ENCODE measurements around the gene STIM1. TPM values are rescaled to one million over a fixed set of nuclear protein-coding genes. Genes with fewer than 3 reads are reported as not detected.

The STIM1 gene
- total RNA-seq, 1 experiment from 2014 or later = 55.1 TPM

DNA sequence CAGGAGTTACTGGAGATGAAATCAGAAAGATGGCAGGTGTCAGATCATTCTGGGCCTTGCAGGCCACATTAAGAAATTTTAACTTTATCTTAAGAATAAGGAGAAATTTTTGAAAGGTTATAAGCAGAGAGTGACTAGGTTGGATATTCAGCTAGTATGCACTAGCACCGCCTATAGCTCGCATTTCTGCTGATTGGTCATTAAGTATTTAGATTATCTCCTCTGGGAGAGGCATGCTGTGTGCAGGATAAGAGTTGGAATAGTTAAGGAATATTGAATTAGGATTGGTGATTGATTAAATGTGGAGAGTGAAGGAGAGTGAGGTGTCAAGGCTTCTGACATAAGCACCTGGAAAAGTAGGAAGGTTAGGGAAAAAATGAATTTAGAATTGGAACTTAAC is 100.6 kb downstream of the STIM1 start:
- H3K36me3 ChIP-seq (ENCODE audit: control insufficient read depth, insufficient read depth, low read length) = no peaks in the 10 kb centered on the region
- H3K4me1 ChIP-seq = peaks cover 6% of the 10 kb centered on the region; the same call in 1 of the 2 replicates
- no peak overlapping the region for H3K4me3 ChIP-seq (ENCODE audit: low read depth, low read length)
- DNase-seq = no peak
- H3K9me3 ChIP-seq = no peaks in the 10 kb centered on the region
- peaks cover 13% of the 10 kb centered on the region for H3K4me1 Mint-ChIP-seq (ENCODE audit: low read depth, unreplicated experiment)
- no peak overlapping the region for H3K27ac Mint-ChIP-seq (ENCODE audit: unreplicated experiment)
- no peaks in the 10 kb centered on the region for H3K27me3 ChIP-seq (replicated peaks; ENCODE audit: control insufficient read depth, insufficient read depth, low read length)
- ChIA-PET POLR2A (no interaction called here), CTCF (no interaction called here)
- no TSS peak for BruUV-seq (replicated peaks)
- H3K9me3 Mint-ChIP-seq (ENCODE audit: unreplicated experiment) = no peaks in the 10 kb centered on the region
- H3K36me3 Mint-ChIP-seq (ENCODE audit: insufficient read depth, unreplicated experiment) = no peaks in the 10 kb centered on the region
- intact Hi-C loops (cut with micrococcal nuclease; ENCODE audit: unreplicated experiment) = loop anchor here (10.0 kb wide), 1 partner anchor 119 kb away; no protein-coding TSS in a partner anchor
- TF ChIP-seq, protein P1, sequence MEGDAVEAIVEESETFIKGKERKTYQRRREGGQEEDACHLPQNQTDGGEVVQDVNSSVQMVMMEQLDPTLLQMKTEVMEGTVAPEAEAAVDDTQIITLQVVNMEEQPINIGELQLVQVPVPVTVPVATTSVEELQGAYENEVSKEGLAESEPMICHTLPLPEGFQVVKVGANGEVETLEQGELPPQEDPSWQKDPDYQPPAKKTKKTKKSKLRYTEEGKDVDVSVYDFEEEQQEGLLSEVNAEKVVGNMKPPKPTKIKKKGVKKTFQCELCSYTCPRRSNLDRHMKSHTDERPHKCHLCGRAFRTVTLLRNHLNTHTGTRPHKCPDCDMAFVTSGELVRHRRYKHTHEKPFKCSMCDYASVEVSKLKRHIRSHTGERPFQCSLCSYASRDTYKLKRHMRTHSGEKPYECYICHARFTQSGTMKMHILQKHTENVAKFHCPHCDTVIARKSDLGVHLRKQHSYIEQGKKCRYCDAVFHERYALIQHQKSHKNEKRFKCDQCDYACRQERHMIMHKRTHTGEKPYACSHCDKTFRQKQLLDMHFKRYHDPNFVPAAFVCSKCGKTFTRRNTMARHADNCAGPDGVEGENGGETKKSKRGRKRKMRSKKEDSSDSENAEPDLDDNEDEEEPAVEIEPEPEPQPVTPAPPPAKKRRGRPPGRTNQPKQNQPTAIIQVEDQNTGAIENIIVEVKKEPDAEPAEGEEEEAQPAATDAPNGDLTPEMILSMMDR (IDR thresholded peaks at IDR 0.05; ENCODE audit: insufficient read depth in 1 of 2, low read depth in 1 of 2, low read length in 1 of 2, severe bottlenecking in 1 of 2, unreplicated experiment in 1 of 2) = no peak
- H3K27me3 Mint-ChIP-seq (ENCODE audit: insufficient read depth, unreplicated experiment) = no peaks in the 10 kb centered on the region
- no peak overlapping the region for H3K4me3 Mint-ChIP-seq (ENCODE audit: unreplicated experiment)

DNA sequence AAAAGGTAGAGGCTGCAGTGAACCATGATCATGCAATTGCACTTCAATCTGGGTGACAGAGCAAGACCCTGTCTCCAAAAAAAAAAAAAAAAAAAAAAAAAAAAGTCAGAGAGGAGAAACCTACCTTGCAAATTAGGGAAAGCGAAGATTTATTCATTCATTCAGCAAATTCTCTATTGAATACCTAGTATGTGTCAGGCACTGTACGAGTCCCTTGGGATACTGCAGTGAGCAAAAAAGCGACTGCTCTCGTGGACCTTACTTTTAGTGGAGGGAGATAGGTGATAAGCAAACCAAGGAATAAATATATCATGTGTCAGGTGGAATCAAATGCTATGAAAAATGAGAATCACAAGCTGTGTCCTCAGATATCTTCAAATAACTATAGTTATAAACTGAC is 101.3 kb downstream of the STIM1 start:
- no peak overlapping the region for H3K4me3 ChIP-seq (ENCODE audit: low read depth, low read length)
- no peaks in the 10 kb centered on the region for H3K36me3 ChIP-seq (ENCODE audit: control insufficient read depth, insufficient read depth, low read length)
- Mint-ChIP-seq H3K4me1 (ENCODE audit: low read depth, unreplicated experiment) (peaks cover 9% of the 10 kb centered on the region), H3K4me3 (ENCODE audit: unreplicated experiment) (no peak overlapping the region), H3K27me3 (ENCODE audit: insufficient read depth, unreplicated experiment) (no peaks in the 10 kb centered on the region), H3K36me3 (ENCODE audit: insufficient read depth, unreplicated experiment) (no peaks in the 10 kb centered on the region), H3K9me3 (ENCODE audit: unreplicated experiment) (no peaks in the 10 kb centered on the region), H3K27ac (ENCODE audit: unreplicated experiment) (no peak overlapping the region)
- no peaks in the 10 kb centered on the region for H3K27me3 ChIP-seq (replicated peaks; ENCODE audit: control insufficient read depth, insufficient read depth, low read length)
- H3K9me3 ChIP-seq = no peaks in the 10 kb centered on the region
- ChIA-PET POLR2A (no interaction called here), CTCF (no interaction called here)
- DNase-seq = no peak
- BruUV-seq (replicated peaks) = no TSS peak
- TF ChIP-seq, protein P1 (IDR thresholded peaks at IDR 0.05; ENCODE audit: insufficient read depth in 1 of 2, low read depth in 1 of 2, low read length in 1 of 2, severe bottlenecking in 1 of 2, unreplicated experiment in 1 of 2) = no peak
- intact Hi-C loops (cut with micrococcal nuclease; ENCODE audit: unreplicated experiment) = loop anchor here (10.0 kb wide), 1 partner anchor 118 kb away; no protein-coding TSS in a partner anchor
- H3K4me1 ChIP-seq = peaks cover 6% of the 10 kb centered on the region; the same call in 1 of the 2 replicates

DNA sequence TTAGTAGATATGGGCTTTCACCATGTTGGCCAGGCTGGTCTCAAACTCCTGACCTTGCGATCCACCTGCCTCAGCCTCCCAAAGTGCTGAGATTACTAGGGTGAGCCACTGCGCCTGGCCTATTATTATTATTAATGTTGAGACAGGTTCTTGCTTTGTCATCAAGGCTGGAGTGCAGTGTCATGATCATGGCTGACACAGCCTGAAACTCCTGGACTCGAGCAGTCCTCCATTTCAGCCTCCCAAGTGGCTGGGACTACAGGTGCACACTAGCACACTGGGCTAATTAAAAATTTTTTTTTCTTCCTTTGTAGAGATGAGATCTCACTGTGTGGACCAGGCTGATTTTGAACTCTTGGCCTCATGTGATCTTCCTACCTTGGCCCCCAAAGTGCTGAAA is 102.0 kb downstream of the STIM1 start:
- POLR2A ChIA-PET = no interaction called here

More for the DNA sequence above, 102.0 kb downstream of the STIM1 start:
- no TSS peak for BruUV-seq (replicated peaks)
- Mint-ChIP-seq H3K4me1 (ENCODE audit: low read depth, unreplicated experiment) (peaks cover 11% of the 10 kb centered on the region), H3K4me3 (ENCODE audit: unreplicated experiment) (no peak overlapping the region), H3K27ac (ENCODE audit: unreplicated experiment) (no peak overlapping the region), H3K9me3 (ENCODE audit: unreplicated experiment) (no peaks in the 10 kb centered on the region), H3K27me3 (ENCODE audit: insufficient read depth, unreplicated experiment) (no peaks in the 10 kb centered on the region), H3K36me3 (ENCODE audit: insufficient read depth, unreplicated experiment) (no peaks in the 10 kb centered on the region)
- CTCF ChIA-PET = interaction anchor here (4.9 kb wide), 1 partner anchor 103 kb away, joined by 34 read pairs; the partner anchor contains the start of gene STIM1
- H3K4me3 ChIP-seq (ENCODE audit: low read depth, low read length) = no peak overlapping the region
- H3K27me3 ChIP-seq (replicated peaks; ENCODE audit: control insufficient read depth, insufficient read depth, low read length) = no peaks in the 10 kb centered on the region
- intact Hi-C loops (cut with micrococcal nuclease; ENCODE audit: unreplicated experiment) = loop anchor here (10.0 kb wide), 1 partner anchor 117 kb away; no protein-coding TSS in a partner anchor
- no peaks in the 10 kb centered on the region for H3K9me3 ChIP-seq
- TF ChIP-seq, protein P1 (IDR thresholded peaks at IDR 0.05; ENCODE audit: insufficient read depth in 1 of 2, low read depth in 1 of 2, low read length in 1 of 2, severe bottlenecking in 1 of 2, unreplicated experiment in 1 of 2) = no peak
- DNase-seq = no peak
- no peaks in the 10 kb centered on the region for H3K36me3 ChIP-seq (ENCODE audit: control insufficient read depth, insufficient read depth, low read length)
- H3K4me1 ChIP-seq = peaks cover 6% of the 10 kb centered on the region; the same call in 1 of the 2 replicates

Data from Caco-2 (cell line).